ENCODE results near the gene MUC12. TPM values are rescaled to one million over a fixed set of nuclear protein-coding genes. Genes with fewer than 3 reads are reported as not detected.

MUC12 gene
- total RNA-seq, 4 donors from 2014 or later: 1.1 to 2.5 TPM; not detected in 2

DNA sequence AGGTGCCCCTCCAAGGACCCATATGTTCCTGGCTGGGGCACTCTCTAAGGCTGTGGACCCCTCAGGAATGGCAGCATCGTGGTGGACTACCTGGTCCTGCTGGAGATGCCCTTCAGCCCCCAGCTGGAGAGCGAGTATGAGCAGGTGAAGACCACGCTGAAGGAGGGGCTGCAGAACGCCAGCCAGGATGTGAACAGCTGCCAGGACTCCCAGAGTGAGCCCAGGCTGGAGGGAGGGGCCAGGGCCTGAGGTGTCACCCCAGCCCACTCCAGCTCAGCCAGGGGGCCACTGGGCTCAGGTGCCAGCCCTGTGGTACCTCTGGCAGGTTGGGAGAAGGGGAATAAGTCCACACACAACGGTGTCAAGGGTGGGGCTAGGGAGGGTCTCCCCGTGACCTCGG is 4.7 kb upstream of the MUC12 start:
- Histone ChIP-seq H3K27ac (replicated peaks in 1 of 4) (no peak overlapping the region), H3K4me1 (peaks cover 12 to 18% (median 17%) of the 10 kb centered on the region in 4 donors), H3K9me3 (no peaks in the 10 kb centered on the region), H3K36me3 (no peaks in the 10 kb centered on the region), H3K4me3 (no peak overlapping the region), H3K27me3 (peaks cover 9 to 95% (median 42%) of the 10 kb centered on the region in 4 donors)
- intact Hi-C loops (cut with DNase I): loop anchor here (5.0 kb wide), 1 partner anchor 93 kb away; no protein-coding TSS in a partner anchor
- TF ChIP-seq EP300 (IDR thresholded peaks at IDR 0.05) (no peak), POLR2AphosphoS5 (IDR thresholded peaks at IDR 0.05) (no peak), POLR2A (IDR thresholded peaks at IDR 0.05; ENCODE audit: low read depth) (no peak), CTCF (IDR thresholded peaks at IDR 0.05) (no peak)
- no peak for DNase-seq (ENCODE audit: extremely low spot score)
- WGBS: 37% methylated on average over 7 of the region's 7 CpGs

DNA sequence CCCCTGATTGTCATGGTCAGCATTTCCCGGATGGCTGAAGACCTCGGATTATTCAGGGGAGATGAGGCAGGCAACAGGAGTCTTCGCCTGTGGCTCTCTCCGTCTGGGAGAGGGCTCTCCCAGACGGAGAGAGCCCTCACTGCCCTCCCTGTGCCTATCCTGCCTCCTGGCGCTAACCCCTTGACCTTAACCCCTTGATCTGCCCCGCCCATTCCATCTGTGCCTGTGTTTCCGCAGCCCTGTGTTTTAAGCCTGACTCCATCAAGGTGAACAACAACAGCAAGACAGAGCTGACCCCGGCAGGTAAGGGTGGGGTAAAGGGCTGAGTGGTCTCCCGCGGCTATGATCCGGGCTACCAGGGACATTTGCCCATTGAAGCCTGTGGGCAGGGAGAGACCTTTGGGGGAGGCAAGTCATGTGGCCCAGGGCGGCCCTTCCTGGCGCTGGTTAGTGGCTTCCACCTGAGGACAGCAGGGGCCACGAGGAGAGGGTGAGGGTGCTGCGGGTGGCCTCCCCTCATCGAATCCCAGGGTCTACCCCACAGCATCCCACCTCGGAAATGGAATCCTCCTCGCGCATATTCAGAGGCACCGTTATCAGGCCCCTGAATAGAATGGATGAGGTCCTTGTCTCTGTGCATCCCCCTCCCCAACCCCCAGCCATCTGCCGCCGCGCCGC is 4.2 kb upstream of the MUC12 start:
- TF ChIP-seq POLR2AphosphoS5 (IDR thresholded peaks at IDR 0.05): no peak
- TF ChIP-seq CTCF (IDR thresholded peaks at IDR 0.05): no peak
- TF ChIP-seq EP300 (IDR thresholded peaks at IDR 0.05): no peak
- no peak for TF ChIP-seq POLR2A (IDR thresholded peaks at IDR 0.05; ENCODE audit: low read depth)
- DNase-seq (ENCODE audit: extremely low spot score): no peak
- no peaks in the 10 kb centered on the region for H3K9me3 ChIP-seq
- H3K36me3 ChIP-seq: no peaks in the 10 kb centered on the region
- H3K27ac ChIP-seq (replicated peaks in 1 of 4): no peak overlapping the region
- intact Hi-C loops (cut with DNase I): loop anchor here (5.0 kb wide), 1 partner anchor 92 kb away; no protein-coding TSS in a partner anchor
- 19% methylated on average over 25 of the region's 25 CpGs for WGBS
- H3K27me3 ChIP-seq: peaks cover 9 to 94% (median 43%) of the 10 kb centered on the region in 4 donors
- H3K4me3 ChIP-seq: peak overlapping the region; percentile 29 to 51 (median 38)
- peaks cover 12 to 18% (median 17%) of the 10 kb centered on the region in 4 donors for H3K4me1 ChIP-seq

DNA sequence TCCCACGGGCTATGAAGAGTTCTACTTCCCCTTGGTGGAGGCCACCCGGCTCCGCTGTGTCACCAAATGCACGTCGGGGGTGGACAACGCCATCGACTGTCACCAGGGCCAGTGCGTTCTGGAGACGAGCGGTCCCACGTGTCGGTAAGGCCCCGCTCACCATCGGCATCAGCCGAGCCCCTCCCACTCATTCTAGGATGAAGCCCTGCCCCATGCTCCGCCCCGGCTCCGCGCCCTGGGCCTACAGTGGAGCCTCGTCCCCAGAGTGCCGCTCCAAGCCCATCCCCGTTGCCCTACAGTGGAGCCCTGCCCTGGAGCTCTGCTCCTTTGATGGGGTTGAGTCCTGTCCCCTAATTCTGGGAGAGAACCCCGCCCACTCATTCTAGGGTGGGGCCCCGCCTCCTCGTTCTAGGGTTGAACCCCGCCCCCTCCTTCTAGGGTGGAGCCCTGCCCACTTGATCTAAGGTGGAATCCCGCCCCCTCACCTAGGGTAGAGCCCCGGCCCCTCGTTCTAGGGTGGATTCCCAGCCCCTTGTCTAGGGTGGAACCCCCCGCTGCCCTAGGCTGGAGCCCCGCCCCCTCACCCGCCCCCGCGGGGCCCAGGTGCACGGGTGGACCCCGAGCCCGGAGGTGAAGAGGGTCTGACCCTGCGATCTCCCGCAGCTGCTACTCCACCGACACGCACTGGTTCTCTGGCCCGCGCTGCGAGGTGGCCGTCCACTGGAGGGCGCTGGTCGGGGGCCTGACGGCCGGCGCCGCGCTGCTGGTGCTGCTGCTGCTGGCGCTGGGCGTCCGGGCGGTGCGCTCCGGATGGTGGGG is 3.4 kb upstream of the MUC12 start:
- intact Hi-C loops (cut with DNase I): loop anchor here (5.0 kb wide), 1 partner anchor 91 kb away; no protein-coding TSS in a partner anchor
- TF ChIP-seq CTCF (IDR thresholded peaks at IDR 0.05) (peak; percentile 49 to 80 (median 51)), POLR2A (IDR thresholded peaks at IDR 0.05; ENCODE audit: low read depth) (no peak), EP300 (IDR thresholded peaks at IDR 0.05) (no peak), POLR2AphosphoS5 (IDR thresholded peaks at IDR 0.05) (no peak)
- Histone ChIP-seq H3K9me3 (no peaks in the 10 kb centered on the region), H3K4me3 (peak overlapping the region; percentile 29 to 51 (median 38)), H3K4me1 (peaks cover 12 to 18% (median 17%) of the 10 kb centered on the region in 4 donors), H3K36me3 (no peaks in the 10 kb centered on the region), H3K27me3 (peaks cover 9 to 87% (median 43%) of the 10 kb centered on the region in 4 donors), H3K27ac (replicated peaks in 1 of 4) (no peak overlapping the region)
- no peak for DNase-seq (ENCODE audit: extremely low spot score)
- WGBS: 4% methylated on average over 47 of the region's 58 CpGs

GRCh38 chr7:100966542-100967291 is 2.6 kb upstream of the MUC12 start:
- no peaks in the 10 kb centered on the region for H3K36me3 ChIP-seq
- WGBS: 17% methylated on average over 25 of the region's 40 CpGs
- H3K27ac ChIP-seq (replicated peaks in 1 of 4): no peak overlapping the region
- H3K27me3 ChIP-seq: peaks cover 9 to 86% (median 43%) of the 10 kb centered on the region in 4 donors
- H3K9me3 ChIP-seq: no peaks in the 10 kb centered on the region
- DNase-seq (ENCODE audit: extremely low spot score): no peak
- H3K4me3 ChIP-seq: peak overlapping the region; percentile 29 to 51 (median 38)
- H3K4me1 ChIP-seq: peaks cover 12 to 18% (median 17%) of the 10 kb centered on the region in 4 donors
- TF ChIP-seq EP300 (IDR thresholded peaks at IDR 0.05): no peak
- TF ChIP-seq POLR2A (IDR thresholded peaks at IDR 0.05; ENCODE audit: low read depth): no peak
- TF ChIP-seq POLR2AphosphoS5 (IDR thresholded peaks at IDR 0.05): no peak
- TF ChIP-seq CTCF (IDR thresholded peaks at IDR 0.05): no peak
- intact Hi-C loops (cut with DNase I): loop anchor here (5.0 kb wide), 1 partner anchor 91 kb away; no protein-coding TSS in a partner anchor

All from esophagus muscularis mucosa (tissue), 4 donors.